ENCODE measurements around the gene EDC3.

GRCh38 chr15:74669627-74670026, 26.2 kb downstream of the EDC3 start:
- TF ChIP-seq CTCF (IDR thresholded peaks at IDR 0.05) (no peak), POLR2A (IDR thresholded peaks at IDR 0.05) (no peak)

Data from heart left ventricle (tissue), 13 donors.